Glomerular visceral epithelial cell (primary cell): ENCODE measurements around the gene AGBL4.

ENCODE experiments used
- DNase-seq: peaks from one replicate; pipeline ENCODE4 v3.0.0-alpha.2; 2016; ENCODE audit errors: extremely low spot score

The AGBL4 gene

GRCh38 chr1:48488721-48489120, 1535.0 kb downstream of the AGBL4 start:
- no peak for DNase-seq
